ENCODE results near the gene PATL2. TPM values are rescaled to one million over a fixed set of nuclear protein-coding genes. Genes with fewer than 3 reads are reported as not detected.

Gene PATL2
- total RNA-seq: 1.2 TPM

GRCh38 chr15:44711096-44711742 lies at the start of gene PATL2, which contains the start of gene B2M:
TSS of gene PATL2 (minus strand) at chr15:44711323. CDS start at chr15:44676490, 34,833 bp downstream.
TSS of gene B2M (plus strand) at chr15:44711517. CDS start at chr15:44711547, 30 bp downstream.

GRCh38 chr15:44736181-44736765 lies 25.1 kb upstream of the PATL2 start, which contains the start of gene TRIM69:
TSS of gene TRIM69 (plus strand) at chr15:44736528. CDS start at chr15:44736705, 177 bp downstream.

GRCh38 chr15:44663410-44664308 lies 47.5 kb downstream of the PATL2 start, which contains the start of gene SPG11:
TSS of gene SPG11 (minus strand) at chr15:44663662. CDS start at chr15:44663647, 15 bp downstream.

Small RNA genes lying within 50 kb of the gene (small RNA-seq; reads per million reads assigned to genes)
- not detected for gene RF00019 (ENCODE audit: low replicate concordance)

Other genes starting within 250 kb of the PATL2 start
- 31.8 TPM for gene EIF3J, start 174.2 kb downstream of the PATL2 start, total RNA-seq
- gene SPG11, start 47.7 kb downstream of the PATL2 start, total RNA-seq: 124 TPM
- 1,012 TPM for gene B2M, start 194 bp upstream of the PATL2 start, total RNA-seq
- gene TRIM69, start 25.2 kb upstream of the PATL2 start, total RNA-seq: 17.5 TPM
- not detected for gene TERB2, start 245.4 kb upstream of the PATL2 start, total RNA-seq